ENCODE measurements around the gene NPW.

The NPW gene

GRCh38 chr16:2047330-2048115 lies 27.9 kb downstream of the NPW start, which contains the start of the genes NTHL1 and TSC2:
TSS of gene NTHL1 (minus strand) at chr16:2047834. CDS start at chr16:2047823, 11 bp downstream.
TSS of gene TSC2 (plus strand) at chr16:2047985. CDS start at chr16:2048616, 631 bp downstream.
- TF ChIP-seq EGR1 (IDR thresholded peaks at IDR 0.05) (peak; percentile 84), MAX (IDR thresholded peaks at IDR 0.05) (peak; percentile 58; the same call in 1 of the 2 replicates), ZBTB7A (IDR thresholded peaks at IDR 0.05; ENCODE audit: low read depth) (no peak), RAD21 (IDR thresholded peaks at IDR 0.05; ENCODE audit: low read depth) (peak; percentile 39; the same call in 1 of the 2 replicates), CEBPB (IDR thresholded peaks at IDR 0.05) (no peak), TAF1 (IDR thresholded peaks at IDR 0.05; ENCODE audit: low read depth) (peak; percentile 71), EP300 (IDR thresholded peaks at IDR 0.05; ENCODE audit: borderline replicate concordance) (0 out of 2 replicates have a peak, but pooled peaks have one; percentile 5), YY1 (IDR thresholded peaks at IDR 0.05; ENCODE audit: low read depth) (peak; percentile 92), TCF12 (IDR thresholded peaks at IDR 0.05; ENCODE audit: low read depth) (peak; percentile 34; the same call in 1 of the 2 replicates), REST (IDR thresholded peaks at IDR 0.05; ENCODE audit: low read depth) (no peak), NFIC (IDR thresholded peaks at IDR 0.05) (peak; percentile 41), USF1 (IDR thresholded peaks at IDR 0.05) (peak; percentile 100), TEAD4 (IDR thresholded peaks at IDR 0.05) (no peak), CREB1 (IDR thresholded peaks at IDR 0.05; ENCODE audit: low read depth) (peak; percentile 47; the same call in 1 of the 2 replicates)

- no peak for TF ChIP-seq ZBTB7A (IDR thresholded peaks at IDR 0.05; ENCODE audit: low read depth)
- no peak for TF ChIP-seq NFIC (IDR thresholded peaks at IDR 0.05)
- no peak for TF ChIP-seq YY1 (IDR thresholded peaks at IDR 0.05; ENCODE audit: low read depth)
- no peak for TF ChIP-seq EGR1 (IDR thresholded peaks at IDR 0.05)
- no peak for TF ChIP-seq USF1 (IDR thresholded peaks at IDR 0.05)
- TF ChIP-seq MAX (IDR thresholded peaks at IDR 0.05) = no peak
- TF ChIP-seq REST (IDR thresholded peaks at IDR 0.05; ENCODE audit: low read depth) = no peak
Observed at GRCh38 chr16:2048116-2048543, 28.5 kb downstream of the NPW start.

- TF ChIP-seq YY1 (IDR thresholded peaks at IDR 0.05; ENCODE audit: low read depth) (no peak), NFIC (IDR thresholded peaks at IDR 0.05) (no peak), TAF1 (IDR thresholded peaks at IDR 0.05; ENCODE audit: low read depth) (no peak), CREB1 (IDR thresholded peaks at IDR 0.05; ENCODE audit: low read depth) (no peak), CEBPB (IDR thresholded peaks at IDR 0.05) (no peak), TEAD4 (IDR thresholded peaks at IDR 0.05) (no peak)
Observed at GRCh38 chr16:2053211-2053610, 33.6 kb downstream of the NPW start.

GRCh38 chr16:2053897-2054296 lies 34.3 kb downstream of the NPW start:
- TF ChIP-seq YY1 (IDR thresholded peaks at IDR 0.05; ENCODE audit: low read depth) (no peak), CEBPB (IDR thresholded peaks at IDR 0.05) (no peak), FOXM1 (IDR thresholded peaks at IDR 0.05; ENCODE audit: borderline replicate concordance, low read depth) (no peak), EGR1 (IDR thresholded peaks at IDR 0.05) (no peak), TAF1 (IDR thresholded peaks at IDR 0.05; ENCODE audit: low read depth) (no peak), ZBTB7A (IDR thresholded peaks at IDR 0.05; ENCODE audit: low read depth) (no peak), NFIC (IDR thresholded peaks at IDR 0.05) (no peak), TEAD4 (IDR thresholded peaks at IDR 0.05) (no peak), REST (IDR thresholded peaks at IDR 0.05; ENCODE audit: low read depth) (no peak), TCF12 (IDR thresholded peaks at IDR 0.05; ENCODE audit: low read depth) (no peak), USF1 (IDR thresholded peaks at IDR 0.05) (no peak), MAX (IDR thresholded peaks at IDR 0.05) (no peak), CREB1 (IDR thresholded peaks at IDR 0.05; ENCODE audit: low read depth) (no peak), RAD21 (IDR thresholded peaks at IDR 0.05; ENCODE audit: low read depth) (no peak), EP300 (IDR thresholded peaks at IDR 0.05; ENCODE audit: borderline replicate concordance) (no peak)
